Measurements from ENCODE around the gene NDUFC2. TPM values are rescaled to one million over a fixed set of nuclear protein-coding genes. Genes with fewer than 3 reads are reported as not detected.

Gene NDUFC2
- total RNA-seq, 1 donor from 2014 or later = 64.8 TPM

DNA sequence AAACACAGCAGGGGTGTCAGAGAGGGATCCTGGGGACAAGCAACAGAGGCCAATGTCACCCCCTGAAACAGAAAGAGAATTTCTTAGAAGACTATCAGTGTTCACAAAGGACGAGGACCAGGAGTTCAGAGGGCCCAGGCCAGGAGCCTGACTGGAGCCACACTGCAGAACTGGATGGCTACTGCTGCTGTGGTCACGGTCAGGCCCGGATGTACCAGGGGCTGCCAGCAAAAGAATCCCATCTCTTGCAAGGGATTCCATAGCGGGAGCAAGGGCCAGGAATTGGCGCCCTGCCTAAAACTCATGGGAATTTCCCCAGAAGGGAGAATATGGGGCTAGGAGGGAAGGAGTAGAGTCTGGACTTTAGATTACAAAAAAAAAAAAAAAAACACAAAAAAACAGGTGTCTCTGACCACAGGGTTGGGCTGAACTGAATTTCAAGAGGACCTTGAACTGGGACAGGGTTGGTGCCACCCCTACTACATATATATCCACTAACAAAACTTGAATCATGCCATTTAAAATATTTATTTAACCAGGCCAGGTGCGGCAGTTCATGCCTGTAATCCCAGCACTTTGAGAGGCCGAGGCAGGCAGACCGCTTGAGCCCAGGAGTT is 40.9 kb downstream of the NDUFC2 start:
- TF ChIP-seq, protein P1, sequence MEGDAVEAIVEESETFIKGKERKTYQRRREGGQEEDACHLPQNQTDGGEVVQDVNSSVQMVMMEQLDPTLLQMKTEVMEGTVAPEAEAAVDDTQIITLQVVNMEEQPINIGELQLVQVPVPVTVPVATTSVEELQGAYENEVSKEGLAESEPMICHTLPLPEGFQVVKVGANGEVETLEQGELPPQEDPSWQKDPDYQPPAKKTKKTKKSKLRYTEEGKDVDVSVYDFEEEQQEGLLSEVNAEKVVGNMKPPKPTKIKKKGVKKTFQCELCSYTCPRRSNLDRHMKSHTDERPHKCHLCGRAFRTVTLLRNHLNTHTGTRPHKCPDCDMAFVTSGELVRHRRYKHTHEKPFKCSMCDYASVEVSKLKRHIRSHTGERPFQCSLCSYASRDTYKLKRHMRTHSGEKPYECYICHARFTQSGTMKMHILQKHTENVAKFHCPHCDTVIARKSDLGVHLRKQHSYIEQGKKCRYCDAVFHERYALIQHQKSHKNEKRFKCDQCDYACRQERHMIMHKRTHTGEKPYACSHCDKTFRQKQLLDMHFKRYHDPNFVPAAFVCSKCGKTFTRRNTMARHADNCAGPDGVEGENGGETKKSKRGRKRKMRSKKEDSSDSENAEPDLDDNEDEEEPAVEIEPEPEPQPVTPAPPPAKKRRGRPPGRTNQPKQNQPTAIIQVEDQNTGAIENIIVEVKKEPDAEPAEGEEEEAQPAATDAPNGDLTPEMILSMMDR (IDR thresholded peaks at IDR 0.05; ENCODE audit: insufficient read depth, low read length, severe bottlenecking) = no peak
- Histone ChIP-seq H3K36me3 (ENCODE audit: control insufficient read depth, insufficient read depth, low read length) (no peaks in the 10 kb centered on the region), H3K27me3 (ENCODE audit: control insufficient read depth, insufficient read depth, low read length) (no peaks in the 10 kb centered on the region), H3K4me3 (ENCODE audit: low read depth, low read length) (no peak overlapping the region)
- FAIRE-seq (no peak), DNase-seq (ENCODE audit: low read depth) (no peak)

DNA sequence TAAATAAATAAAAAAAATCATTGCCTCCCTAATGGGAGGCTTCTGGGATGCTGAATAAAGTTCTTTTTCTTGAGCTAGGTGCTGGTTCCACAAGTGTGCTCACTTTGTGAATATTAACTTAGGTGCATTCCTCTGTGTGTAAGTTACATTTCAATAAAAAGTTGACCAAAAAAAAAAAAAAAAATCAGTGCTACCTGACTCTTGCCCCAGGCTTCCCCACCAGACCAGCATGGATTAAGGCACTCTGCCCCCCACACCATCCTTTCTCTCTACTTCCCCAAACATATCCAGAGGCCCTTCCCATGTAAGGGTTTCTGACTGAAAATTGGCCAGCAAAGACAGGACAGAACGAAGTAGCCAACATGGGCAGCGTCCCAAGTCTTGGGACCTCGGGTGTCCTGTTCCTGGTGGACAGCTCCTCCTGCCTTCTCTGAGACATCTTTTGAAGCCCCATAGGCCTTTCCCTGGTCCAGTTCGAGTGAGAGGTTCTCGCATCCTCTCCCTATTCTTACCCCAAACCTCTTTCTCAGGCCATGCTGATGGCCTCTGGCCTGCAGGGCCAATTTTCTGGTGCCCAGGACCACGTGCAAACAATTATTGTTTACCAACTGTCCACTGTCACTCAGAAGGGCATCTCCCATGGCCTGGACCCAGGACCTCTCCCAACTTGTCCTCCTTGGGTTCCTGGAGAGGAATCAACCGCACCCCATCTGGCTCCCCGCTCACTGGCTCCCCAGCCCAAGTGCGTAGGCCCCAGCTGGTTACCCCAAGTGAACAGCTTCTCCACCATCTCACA is 41.6 kb downstream of the NDUFC2 start:
- DNase-seq (ENCODE audit: low read depth) (no peak), FAIRE-seq (no peak)
- TF ChIP-seq, protein P1 (IDR thresholded peaks at IDR 0.05; ENCODE audit: insufficient read depth, low read length, severe bottlenecking) = no peak
- H3K4me3 ChIP-seq (ENCODE audit: low read depth, low read length) = no peak overlapping the region
- H3K36me3 ChIP-seq (ENCODE audit: control insufficient read depth, insufficient read depth, low read length) = no peaks in the 10 kb centered on the region
- H3K27me3 ChIP-seq (ENCODE audit: control insufficient read depth, insufficient read depth, low read length) = no peaks in the 10 kb centered on the region

DNA sequence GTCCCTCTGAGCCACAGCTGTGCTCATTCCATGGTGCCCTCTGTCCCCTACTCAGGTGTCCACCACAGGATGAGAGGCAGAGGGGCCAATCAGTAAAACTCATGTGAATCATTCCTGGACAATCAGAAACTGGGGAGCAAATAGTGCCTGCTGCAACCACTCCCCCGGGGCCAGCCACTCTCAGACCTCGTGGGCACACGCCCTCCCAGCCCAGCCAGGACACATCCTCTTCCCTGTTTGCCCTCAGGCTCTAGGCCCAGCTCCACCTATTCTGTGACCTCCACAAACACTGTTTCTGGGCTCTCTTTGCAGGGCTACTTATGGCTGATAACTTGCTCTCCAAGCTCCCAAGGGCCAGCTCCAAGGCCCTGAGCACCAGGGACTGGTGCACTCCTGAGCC is 42.6 kb downstream of the NDUFC2 start:
- Histone ChIP-seq H3K27me3 (ENCODE audit: control insufficient read depth, insufficient read depth, low read length) (no peaks in the 10 kb centered on the region), H3K36me3 (ENCODE audit: control insufficient read depth, insufficient read depth, low read length) (no peaks in the 10 kb centered on the region), H3K4me3 (ENCODE audit: low read depth, low read length) (no peak overlapping the region)
- DNase-seq (ENCODE audit: low read depth) = peak; percentile 18
- TF ChIP-seq, protein P1 (IDR thresholded peaks at IDR 0.05; ENCODE audit: insufficient read depth, low read length, severe bottlenecking) = no peak
- no peak for FAIRE-seq

DNA sequence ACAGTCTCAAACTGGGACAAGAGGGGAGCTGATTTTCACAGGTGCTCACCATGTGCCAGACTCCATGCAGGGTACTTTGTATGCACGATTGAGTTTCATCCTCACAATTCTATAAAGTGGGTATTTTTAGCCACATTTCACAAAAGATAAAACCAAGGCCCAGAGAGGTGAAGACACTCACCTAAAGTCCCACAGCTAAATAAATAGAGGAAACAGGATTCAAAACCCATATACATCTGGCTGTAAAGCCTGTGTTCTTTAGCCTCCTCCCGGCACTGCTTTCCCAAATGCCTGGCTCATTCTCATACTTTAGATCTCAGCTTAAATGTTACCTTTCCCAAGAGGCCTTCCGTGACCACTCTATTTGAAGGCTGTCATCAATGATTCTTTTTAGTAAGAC is 43.3 kb downstream of the NDUFC2 start:
- DNase-seq (ENCODE audit: low read depth) = no peak
- TF ChIP-seq, protein P1 (IDR thresholded peaks at IDR 0.05; ENCODE audit: insufficient read depth, low read length, severe bottlenecking) = no peak
- FAIRE-seq = no peak

DNA sequence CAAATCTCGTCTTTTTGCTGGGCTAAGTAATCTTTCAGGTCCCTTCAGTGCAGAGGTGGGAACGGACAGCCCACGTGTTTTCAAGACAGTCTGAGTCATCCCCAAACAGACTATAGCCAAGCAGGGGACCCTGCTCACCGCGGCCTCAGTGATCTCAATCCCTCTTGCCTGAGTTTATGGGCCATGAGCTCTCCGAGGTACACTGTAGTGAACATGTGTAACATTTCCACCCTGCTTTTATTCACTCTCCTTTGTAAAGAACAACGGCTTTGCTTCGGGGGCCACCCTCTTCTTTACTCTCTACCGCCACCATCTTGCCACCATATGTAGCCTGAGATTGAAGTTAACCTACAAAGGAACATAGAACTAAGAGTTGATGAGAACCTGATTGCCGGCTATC is 45.0 kb downstream of the NDUFC2 start:
- FAIRE-seq (no peak), DNase-seq (ENCODE audit: low read depth) (no peak)
- TF ChIP-seq, protein P1 (IDR thresholded peaks at IDR 0.05; ENCODE audit: insufficient read depth, low read length, severe bottlenecking) = no peak
- H3K27me3 ChIP-seq (ENCODE audit: control insufficient read depth, insufficient read depth, low read length) = no peaks in the 10 kb centered on the region
- H3K4me3 ChIP-seq (ENCODE audit: low read depth, low read length) = no peak overlapping the region
- H3K36me3 ChIP-seq (ENCODE audit: control insufficient read depth, insufficient read depth, low read length) = no peaks in the 10 kb centered on the region

More for the DNA sequence above, 43.3 kb downstream of the NDUFC2 start:
- H3K27me3 ChIP-seq (ENCODE audit: control insufficient read depth, insufficient read depth, low read length) = no peaks in the 10 kb centered on the region
- no peak overlapping the region for H3K4me3 ChIP-seq (ENCODE audit: low read depth, low read length)
- no peaks in the 10 kb centered on the region for H3K36me3 ChIP-seq (ENCODE audit: control insufficient read depth, insufficient read depth, low read length)

All from bronchial epithelial cell (primary cell).